ENCODE measurements around the gene ASB1. TPM values are rescaled to one million over a fixed set of nuclear protein-coding genes. Genes with fewer than 3 reads are reported as not detected.

The ASB1 gene
- total and polyA plus RNA-seq, 2 donors (not counting 1 experiment from before 2014, with no cell fraction given), result 19.3 to 40.6 TPM

GRCh38 chr2:238487134-238487533 lies 60.4 kb downstream of the ASB1 start:
- no peak overlapping the region for H3K4me2 ChIP-seq (ENCODE audit: extremely low read depth, insufficient read depth, low read length)
- no peaks in the 10 kb centered on the region for H3K27me3 ChIP-seq (ENCODE audit: control insufficient read depth, insufficient read depth, low read length)
- TF ChIP-seq EZH2 (IDR thresholded peaks at IDR 0.05; ENCODE audit: low read length, missing control alignments) (no peak), CTCF (conservative IDR thresholded peaks at IDR 0.05 in 1 of 2, IDR thresholded peaks at IDR 0.05 in 1 of 2; ENCODE audit: low read depth in 1 of 2, low read length in 2 of 2) (no peak)
- H3K9me3 ChIP-seq (ENCODE audit: control insufficient read depth, insufficient read depth, low read depth, low read length), result peaks cover 1% of the 10 kb centered on the region
- H2AFZ ChIP-seq (ENCODE audit: low read length), result no peak overlapping the region
- H4K20me1 ChIP-seq (ENCODE audit: control insufficient read depth, extremely low read depth, insufficient read depth, low read length), result no peaks in the 10 kb centered on the region
- DNase-seq (ENCODE audit: low read depth in 2 of 2), result no peak
- no peaks in the 10 kb centered on the region for H3K4me1 ChIP-seq (ENCODE audit: control insufficient read depth, extremely low read depth, insufficient read depth, low read length)
- no peaks in the 10 kb centered on the region for H3K79me2 ChIP-seq (ENCODE audit: control insufficient read depth, insufficient read depth, low read length)
- no peak overlapping the region for H3K4me3 ChIP-seq (replicated peaks in 1 of 4; ENCODE audit: control extremely low read depth in 1 of 4, insufficient read depth in 1 of 4, low read depth in 3 of 4, low read length in 4 of 4)
- no peak overlapping the region for H3K27ac ChIP-seq (ENCODE audit: insufficient read depth, low read length)
- peaks cover 4% of the 10 kb centered on the region for H3K36me3 ChIP-seq (ENCODE audit: control insufficient read depth, insufficient read depth, low read length)
- no peak overlapping the region for H3K9ac ChIP-seq (ENCODE audit: insufficient read depth, low read length)

- no peak overlapping the region for H3K9ac ChIP-seq (ENCODE audit: insufficient read depth, low read length)
- no peaks in the 10 kb centered on the region for H3K4me1 ChIP-seq (ENCODE audit: control insufficient read depth, extremely low read depth, insufficient read depth, low read length)
- DNase-seq (ENCODE audit: low read depth in 2 of 2), result no peak
- no peaks in the 10 kb centered on the region for H4K20me1 ChIP-seq (ENCODE audit: control insufficient read depth, extremely low read depth, insufficient read depth, low read length)
- peaks cover 4% of the 10 kb centered on the region for H3K36me3 ChIP-seq (ENCODE audit: control insufficient read depth, insufficient read depth, low read length)
- H3K79me2 ChIP-seq (ENCODE audit: control insufficient read depth, insufficient read depth, low read length), result no peaks in the 10 kb centered on the region
- peaks cover 1% of the 10 kb centered on the region for H3K9me3 ChIP-seq (ENCODE audit: control insufficient read depth, insufficient read depth, low read depth, low read length)
- TF ChIP-seq EZH2 (IDR thresholded peaks at IDR 0.05; ENCODE audit: low read length, missing control alignments), result no peak
- no peak for TF ChIP-seq CTCF (conservative IDR thresholded peaks at IDR 0.05 in 1 of 2, IDR thresholded peaks at IDR 0.05 in 1 of 2; ENCODE audit: low read depth in 1 of 2, low read length in 2 of 2)
- H2AFZ ChIP-seq (ENCODE audit: low read length), result no peak overlapping the region
- H3K27me3 ChIP-seq (ENCODE audit: control insufficient read depth, insufficient read depth, low read length), result no peaks in the 10 kb centered on the region
- no peak overlapping the region for H3K4me2 ChIP-seq (ENCODE audit: extremely low read depth, insufficient read depth, low read length)
- no peak overlapping the region for H3K4me3 ChIP-seq (replicated peaks in 1 of 4; ENCODE audit: control extremely low read depth in 1 of 4, insufficient read depth in 1 of 4, low read depth in 3 of 4, low read length in 4 of 4)
- no peak overlapping the region for H3K27ac ChIP-seq (ENCODE audit: insufficient read depth, low read length)
Measured at GRCh38 chr2:238487652-238488346, 61.1 kb downstream of the ASB1 start.

GRCh38 chr2:238488347-238488826 lies 61.7 kb downstream of the ASB1 start:
- TF ChIP-seq EZH2 (IDR thresholded peaks at IDR 0.05; ENCODE audit: low read length, missing control alignments), result no peak
- TF ChIP-seq CTCF (conservative IDR thresholded peaks at IDR 0.05 in 1 of 2, IDR thresholded peaks at IDR 0.05 in 1 of 2; ENCODE audit: low read depth in 1 of 2, low read length in 2 of 2), result no peak
- Histone ChIP-seq H3K9me3 (ENCODE audit: control insufficient read depth, insufficient read depth, low read depth, low read length) (peaks cover 1% of the 10 kb centered on the region), H3K27ac (ENCODE audit: insufficient read depth, low read length) (no peak overlapping the region), H3K27me3 (ENCODE audit: control insufficient read depth, insufficient read depth, low read length) (no peaks in the 10 kb centered on the region), H4K20me1 (ENCODE audit: control insufficient read depth, extremely low read depth, insufficient read depth, low read length) (no peaks in the 10 kb centered on the region), H3K4me3 (replicated peaks in 1 of 4; ENCODE audit: control extremely low read depth in 1 of 4, insufficient read depth in 1 of 4, low read depth in 3 of 4, low read length in 4 of 4) (no peak overlapping the region), H3K4me2 (ENCODE audit: extremely low read depth, insufficient read depth, low read length) (no peak overlapping the region), H3K4me1 (ENCODE audit: control insufficient read depth, extremely low read depth, insufficient read depth, low read length) (no peaks in the 10 kb centered on the region), H3K79me2 (ENCODE audit: control insufficient read depth, insufficient read depth, low read length) (no peaks in the 10 kb centered on the region), H3K9ac (ENCODE audit: insufficient read depth, low read length) (no peak overlapping the region), H2AFZ (ENCODE audit: low read length) (no peak overlapping the region), H3K36me3 (ENCODE audit: control insufficient read depth, insufficient read depth, low read length) (peaks cover 4% of the 10 kb centered on the region)
- DNase-seq (ENCODE audit: low read depth in 2 of 2), result no peak
